SU-DHL-6 (cell line): ENCODE data around the gene NBDY.

ENCODE experiments used
- EZH2phosphoT487 ChIP-seq: fragments of 200-600 bp; sonication (generic), shearing (Covaris generic); conservative IDR thresholded peaks from 2 replicates; pipeline ENCODE4 v1.6.1; 2018; ENCODE audit warnings: mild to moderate bottlenecking, antibody characterized with exemption, low read length, moderate library complexity, mixed read lengths
- TF ChIP-seq, protein P1 (sequence below): fragments of 200-600 bp; sonication (generic); IDR thresholded peaks from one replicate; pipeline ENCODE4 v1.5.1; 2017; ENCODE audit warnings: antibody characterized with exemption, mild to moderate bottlenecking, low read length, moderate library complexity; ENCODE audit not compliant: insufficient read depth, poor library complexity, severe bottlenecking

DNA sequence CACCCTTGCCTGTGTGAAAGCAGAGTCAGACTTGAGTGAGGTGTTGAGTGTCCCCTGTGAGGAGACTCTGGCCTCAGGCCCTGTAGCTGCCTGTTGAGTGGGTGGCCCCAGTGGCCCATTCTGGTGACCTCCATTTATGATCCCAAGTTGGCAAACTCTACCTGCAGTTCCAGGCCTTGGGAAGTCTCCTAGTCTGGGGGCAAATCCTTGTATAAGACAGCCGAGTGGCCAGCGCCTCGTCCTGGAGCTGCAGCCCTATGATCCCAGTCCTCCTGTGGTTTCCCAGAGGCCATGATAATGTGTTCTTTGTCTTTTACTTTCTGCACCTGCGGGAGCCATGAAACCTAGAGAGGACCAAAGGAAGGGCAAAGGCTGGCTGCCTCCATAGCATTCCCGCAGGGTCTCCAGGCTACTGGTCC lies 58.7 kb downstream of the NBDY start:
- TF ChIP-seq, protein P1, sequence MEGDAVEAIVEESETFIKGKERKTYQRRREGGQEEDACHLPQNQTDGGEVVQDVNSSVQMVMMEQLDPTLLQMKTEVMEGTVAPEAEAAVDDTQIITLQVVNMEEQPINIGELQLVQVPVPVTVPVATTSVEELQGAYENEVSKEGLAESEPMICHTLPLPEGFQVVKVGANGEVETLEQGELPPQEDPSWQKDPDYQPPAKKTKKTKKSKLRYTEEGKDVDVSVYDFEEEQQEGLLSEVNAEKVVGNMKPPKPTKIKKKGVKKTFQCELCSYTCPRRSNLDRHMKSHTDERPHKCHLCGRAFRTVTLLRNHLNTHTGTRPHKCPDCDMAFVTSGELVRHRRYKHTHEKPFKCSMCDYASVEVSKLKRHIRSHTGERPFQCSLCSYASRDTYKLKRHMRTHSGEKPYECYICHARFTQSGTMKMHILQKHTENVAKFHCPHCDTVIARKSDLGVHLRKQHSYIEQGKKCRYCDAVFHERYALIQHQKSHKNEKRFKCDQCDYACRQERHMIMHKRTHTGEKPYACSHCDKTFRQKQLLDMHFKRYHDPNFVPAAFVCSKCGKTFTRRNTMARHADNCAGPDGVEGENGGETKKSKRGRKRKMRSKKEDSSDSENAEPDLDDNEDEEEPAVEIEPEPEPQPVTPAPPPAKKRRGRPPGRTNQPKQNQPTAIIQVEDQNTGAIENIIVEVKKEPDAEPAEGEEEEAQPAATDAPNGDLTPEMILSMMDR: no peak
- TF ChIP-seq EZH2phosphoT487: no peak
